ENCODE measurements around the gene TSPEAR. TPM values are rescaled to one million over a fixed set of nuclear protein-coding genes. Genes with fewer than 3 reads are reported as not detected.

The TSPEAR gene
- total RNA-seq, 1 donor from 2014 or later, result 0.34 TPM

DNA sequence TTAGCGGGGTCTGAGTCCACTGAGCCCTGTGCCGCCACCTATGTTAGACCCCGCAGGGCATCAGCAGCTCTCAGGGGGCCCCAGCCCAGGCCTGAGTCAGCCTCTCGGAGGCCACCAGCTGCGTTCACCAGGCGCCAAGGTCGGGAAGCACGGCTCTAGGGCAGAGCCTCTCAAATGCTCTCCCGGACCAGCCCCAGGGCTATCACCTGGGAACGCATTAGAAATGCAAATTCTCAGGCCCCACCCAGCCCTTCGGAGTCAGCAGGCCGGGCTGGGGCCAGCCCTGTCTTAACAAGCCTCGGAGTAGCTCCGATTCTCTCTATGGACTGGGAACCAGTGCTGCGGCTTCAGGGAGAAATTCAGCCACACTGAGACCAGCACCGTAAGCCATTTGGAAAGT lies 37.2 kb upstream of the TSPEAR start:
- H3K4me3 Mint-ChIP-seq, result no peak overlapping the region
- TF ChIP-seq, protein P1, sequence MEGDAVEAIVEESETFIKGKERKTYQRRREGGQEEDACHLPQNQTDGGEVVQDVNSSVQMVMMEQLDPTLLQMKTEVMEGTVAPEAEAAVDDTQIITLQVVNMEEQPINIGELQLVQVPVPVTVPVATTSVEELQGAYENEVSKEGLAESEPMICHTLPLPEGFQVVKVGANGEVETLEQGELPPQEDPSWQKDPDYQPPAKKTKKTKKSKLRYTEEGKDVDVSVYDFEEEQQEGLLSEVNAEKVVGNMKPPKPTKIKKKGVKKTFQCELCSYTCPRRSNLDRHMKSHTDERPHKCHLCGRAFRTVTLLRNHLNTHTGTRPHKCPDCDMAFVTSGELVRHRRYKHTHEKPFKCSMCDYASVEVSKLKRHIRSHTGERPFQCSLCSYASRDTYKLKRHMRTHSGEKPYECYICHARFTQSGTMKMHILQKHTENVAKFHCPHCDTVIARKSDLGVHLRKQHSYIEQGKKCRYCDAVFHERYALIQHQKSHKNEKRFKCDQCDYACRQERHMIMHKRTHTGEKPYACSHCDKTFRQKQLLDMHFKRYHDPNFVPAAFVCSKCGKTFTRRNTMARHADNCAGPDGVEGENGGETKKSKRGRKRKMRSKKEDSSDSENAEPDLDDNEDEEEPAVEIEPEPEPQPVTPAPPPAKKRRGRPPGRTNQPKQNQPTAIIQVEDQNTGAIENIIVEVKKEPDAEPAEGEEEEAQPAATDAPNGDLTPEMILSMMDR (conservative IDR thresholded peaks at IDR 0.05), result no peak
- peaks cover 13% of the 10 kb centered on the region for H3K27me3 Mint-ChIP-seq
- no peak overlapping the region for H3K27ac Mint-ChIP-seq
- DNase-seq (ENCODE audit: extremely low spot score, unreplicated experiment), result no peak
- peaks cover 8% of the 10 kb centered on the region for H3K4me1 Mint-ChIP-seq (ENCODE audit: unreplicated experiment)
- no peaks in the 10 kb centered on the region for H3K9me3 Mint-ChIP-seq
- no peaks in the 10 kb centered on the region for H3K36me3 Mint-ChIP-seq

DNA sequence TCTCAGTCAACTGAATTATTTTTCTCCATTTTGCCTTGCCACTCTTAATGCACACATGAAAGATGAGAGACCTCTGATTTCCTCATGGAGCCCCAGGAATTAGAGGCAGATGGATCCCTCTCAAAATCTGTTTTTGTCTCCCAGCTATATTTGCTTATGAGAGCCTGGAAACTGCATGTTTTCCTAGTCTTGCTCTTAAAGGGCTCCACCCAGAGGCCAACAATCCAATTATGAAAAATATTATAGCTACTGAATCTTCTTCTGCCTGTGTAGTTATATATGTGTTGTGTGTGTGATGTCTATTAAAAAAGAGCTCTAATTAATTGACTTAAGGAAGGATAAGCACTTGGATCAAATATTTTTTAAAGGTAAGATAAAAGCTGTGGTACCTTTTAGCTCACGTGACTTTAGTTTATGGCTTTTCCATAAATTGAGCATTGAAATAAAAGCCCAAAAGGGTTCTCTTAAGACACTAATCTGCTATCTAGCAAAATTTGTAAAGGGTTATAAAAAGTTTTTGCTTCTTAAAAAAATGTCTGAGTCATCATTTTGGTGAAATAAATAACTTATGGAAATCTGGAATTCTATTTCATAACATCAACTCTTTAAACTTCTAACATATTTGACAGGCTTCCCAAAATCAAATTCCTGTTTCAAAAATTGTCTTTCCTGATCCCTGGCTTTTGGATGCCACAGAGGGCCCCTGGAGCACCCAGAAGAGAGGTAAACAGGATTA lies 31.2 kb upstream of the TSPEAR start:
- H3K36me3 Mint-ChIP-seq, result no peaks in the 10 kb centered on the region
- H3K4me1 Mint-ChIP-seq (ENCODE audit: unreplicated experiment), result peaks cover 7% of the 10 kb centered on the region
- peaks cover 5% of the 10 kb centered on the region for H3K27me3 Mint-ChIP-seq
- H3K27ac Mint-ChIP-seq, result no peak overlapping the region
- no peak overlapping the region for H3K4me3 Mint-ChIP-seq
- H3K9me3 Mint-ChIP-seq, result no peaks in the 10 kb centered on the region
- TF ChIP-seq, protein P1 (conservative IDR thresholded peaks at IDR 0.05), result peak; percentile 53
- DNase-seq (ENCODE audit: extremely low spot score, unreplicated experiment), result no peak

DNA sequence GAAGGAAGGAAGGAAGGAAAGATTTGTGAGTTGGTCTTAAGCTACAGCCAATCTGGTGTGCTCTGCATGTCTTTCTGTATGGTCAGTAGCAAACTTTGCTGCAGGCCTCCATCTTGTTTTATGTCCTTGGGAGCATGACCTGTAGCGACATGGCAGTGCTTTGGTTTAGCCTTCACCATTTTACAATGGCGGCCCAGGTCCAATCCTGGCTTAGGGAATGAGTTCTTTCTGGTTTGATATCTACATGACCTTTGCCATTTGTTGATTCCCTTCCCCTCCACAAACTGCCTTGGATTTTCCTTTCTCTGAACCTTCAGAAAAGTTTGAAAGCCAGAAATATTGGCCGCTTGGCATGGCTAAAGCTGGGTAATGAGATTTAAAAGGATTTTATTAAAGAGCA lies 30.5 kb upstream of the TSPEAR start:
- TF ChIP-seq, protein P1 (conservative IDR thresholded peaks at IDR 0.05), result no peak
- Mint-ChIP-seq H3K27ac (no peak overlapping the region), H3K27me3 (peaks cover 6% of the 10 kb centered on the region), H3K36me3 (no peaks in the 10 kb centered on the region), H3K4me3 (no peak overlapping the region), H3K4me1 (ENCODE audit: unreplicated experiment) (peaks cover 11% of the 10 kb centered on the region), H3K9me3 (no peaks in the 10 kb centered on the region)
- no peak for DNase-seq (ENCODE audit: extremely low spot score, unreplicated experiment)

DNA sequence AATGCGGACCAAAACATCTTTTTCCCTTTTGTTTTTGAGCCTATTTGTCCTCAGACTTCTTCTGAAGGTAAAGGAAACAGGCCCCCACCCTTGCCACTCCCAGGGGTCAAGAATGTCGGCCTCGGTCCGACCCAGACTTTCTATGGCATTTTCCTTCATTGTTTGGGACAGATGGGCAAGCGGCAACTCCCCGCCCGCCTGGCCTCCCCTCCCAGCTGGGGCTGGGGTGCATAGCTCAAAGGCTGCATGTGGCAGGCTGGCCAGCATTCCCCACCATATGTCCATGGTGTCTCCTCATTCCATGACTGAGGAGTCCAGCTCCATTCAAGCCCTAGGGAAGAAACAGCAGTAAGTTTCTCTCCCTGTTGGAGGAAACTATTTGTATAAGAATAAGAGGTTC lies 29.4 kb upstream of the TSPEAR start:
- peak; percentile 52 for DNase-seq (ENCODE audit: extremely low spot score, unreplicated experiment)
- Mint-ChIP-seq H3K4me1 (ENCODE audit: unreplicated experiment) (peaks cover 17% of the 10 kb centered on the region), H3K4me3 (no peak overlapping the region), H3K27me3 (peaks cover 6% of the 10 kb centered on the region), H3K9me3 (no peaks in the 10 kb centered on the region), H3K27ac (no peak overlapping the region), H3K36me3 (no peaks in the 10 kb centered on the region)
- TF ChIP-seq, protein P1 (conservative IDR thresholded peaks at IDR 0.05), result no peak

DNA sequence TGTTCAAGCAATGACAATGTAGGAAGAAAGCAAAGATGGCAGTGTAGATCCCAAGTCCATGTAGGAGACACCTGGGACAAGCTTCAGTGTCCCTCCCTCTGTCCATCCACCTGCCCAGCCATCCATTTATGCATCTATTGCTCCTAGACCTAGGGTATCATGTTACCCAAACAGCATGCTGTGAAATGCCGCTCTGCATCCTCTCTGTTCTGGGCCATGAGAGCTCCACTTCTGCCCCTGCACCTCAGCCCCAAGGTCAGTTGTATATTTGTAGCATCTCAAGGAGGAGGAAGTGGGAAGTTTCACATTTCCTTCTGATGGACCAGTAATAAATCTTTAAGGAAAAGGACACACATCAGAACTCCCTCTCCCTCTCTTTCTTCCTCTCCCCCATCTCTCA lies 27.9 kb upstream of the TSPEAR start:
- no peaks in the 10 kb centered on the region for H3K9me3 Mint-ChIP-seq
- no peaks in the 10 kb centered on the region for H3K36me3 Mint-ChIP-seq
- DNase-seq (ENCODE audit: extremely low spot score, unreplicated experiment), result peak; percentile 6
- no peak overlapping the region for H3K27ac Mint-ChIP-seq
- TF ChIP-seq, protein P1 (conservative IDR thresholded peaks at IDR 0.05), result no peak
- peaks cover 17% of the 10 kb centered on the region for H3K4me1 Mint-ChIP-seq (ENCODE audit: unreplicated experiment)
- H3K27me3 Mint-ChIP-seq, result peaks cover 6% of the 10 kb centered on the region
- no peak overlapping the region for H3K4me3 Mint-ChIP-seq

All from type B pancreatic cell (in vitro differentiated cells).